ENCODE data around the gene PHLDB1. TPM values are rescaled to one million over a fixed set of nuclear protein-coding genes. Genes with fewer than 3 reads are reported as not detected.

PHLDB1 gene
- total and polyA plus RNA-seq, 2 donors (not counting 3 experiments of a cell fraction or from before 2014, with no cell fraction given), result 99.7 to 183 TPM

GRCh38 chr11:118674082-118674435, 66.6 kb downstream of the PHLDB1 start:
- Histone ChIP-seq H3K9ac (replicated peaks; ENCODE audit: extremely low read depth, insufficient read depth, low read length) (no peak overlapping the region), H3K27me3 (ENCODE audit: control insufficient read depth in 2 of 2, insufficient read depth in 2 of 2, low read length in 2 of 2) (peaks cover 11 to 20% of the 10 kb centered on the region in 2 experiments), H3K9me1 (replicated peaks; ENCODE audit: control insufficient read depth, extremely low read depth, insufficient read depth, low read length) (no peaks in the 10 kb centered on the region), H3K4me3 (replicated peaks in 1 of 3; ENCODE audit: insufficient read depth in 1 of 3, low read depth in 1 of 3, low read length in 3 of 3) (no peak overlapping the region), H3K9me3 (replicated peaks; ENCODE audit: control insufficient read depth, insufficient read depth, low read length) (no peaks in the 10 kb centered on the region), H3K4me1 (ENCODE audit: control insufficient read depth, extremely low read depth, insufficient read depth, low read length) (no peaks in the 10 kb centered on the region), H3K36me3 (ENCODE audit: control insufficient read depth in 2 of 2, extremely low read depth in 1 of 2, insufficient read depth in 2 of 2, low read length in 2 of 2) (no peaks in the 10 kb centered on the region), H3K79me2 (ENCODE audit: control insufficient read depth, insufficient read depth, low read length) (no peaks in the 10 kb centered on the region), H4K20me1 (replicated peaks; ENCODE audit: control insufficient read depth, extremely low read depth, insufficient read depth, low read length) (no peaks in the 10 kb centered on the region), H3K4me2 (ENCODE audit: insufficient read depth, low read length) (no peak overlapping the region), H3K27ac (ENCODE audit: insufficient read depth, low read depth, low read length) (no peak overlapping the region), H2AFZ (ENCODE audit: low read depth, low read length) (no peak overlapping the region)
- intact Hi-C loops (cut with micrococcal nuclease) (no loop called here), dilution Hi-C loops (cut with MboI; ENCODE audit: extremely low pct_ligation_motif_present, low sequenced_read_pairs) (no loop called here)
- ChIA-PET POLR2A (interaction anchor here (0.5 kb wide), 1 partner anchor 35 kb away, joined by 3 read pairs; no protein-coding TSS in a partner anchor), CTCF (no interaction called here)
- TF ChIP-seq MAX (IDR thresholded peaks at IDR 0.05; ENCODE audit: insufficient read depth, insufficient read length) (no peak), GATA2 (IDR thresholded peaks at IDR 0.05; ENCODE audit: insufficient read depth, insufficient read length, low read depth, low read length) (no peak), JUN (IDR thresholded peaks at IDR 0.05; ENCODE audit: borderline replicate concordance, insufficient read depth, insufficient read length, low read depth) (no peak), MYC (IDR thresholded peaks at IDR 0.05; ENCODE audit: low read depth, low read length) (no peak), CTCF (IDR thresholded peaks at IDR 0.05; ENCODE audit: extremely low read depth in 1 of 2, insufficient read depth in 1 of 2, low read depth in 1 of 2, low read length in 2 of 2) (no peak), EZH2 (IDR thresholded peaks at IDR 0.05; ENCODE audit: borderline replicate concordance, low read depth, low read length, severe bottlenecking) (no peak), POLR2AphosphoS5 (IDR thresholded peaks at IDR 0.05; ENCODE audit: insufficient read depth, low read depth, low read length) (no peak), POLR2A (IDR thresholded peaks at IDR 0.05; ENCODE audit: low read depth, low read length) (no peak), FOS (IDR thresholded peaks at IDR 0.05; ENCODE audit: borderline replicate concordance, insufficient read depth, low read length) (no peak)
- no peak for DNase-seq (ENCODE audit: low read depth, low spot score)
- no TSS peak for BruUV-seq (replicated peaks)
- no peak for FAIRE-seq
